NCI-H446 (cell line): Measurements from ENCODE around the gene MEIKIN.

Experiments
- DNase-seq, 2 experiments: peaks; one replicate each; lab custom pipeline; 2025; lab: John Stamatoyannopoulos, UW

Gene MEIKIN

GRCh38 chr5:131769961-131770360 lies 175.5 kb downstream of the MEIKIN start:
- DNase-seq, result no peak

GRCh38 chr5:131769336-131769735 lies 176.1 kb downstream of the MEIKIN start:
- no peak for DNase-seq

DNA sequence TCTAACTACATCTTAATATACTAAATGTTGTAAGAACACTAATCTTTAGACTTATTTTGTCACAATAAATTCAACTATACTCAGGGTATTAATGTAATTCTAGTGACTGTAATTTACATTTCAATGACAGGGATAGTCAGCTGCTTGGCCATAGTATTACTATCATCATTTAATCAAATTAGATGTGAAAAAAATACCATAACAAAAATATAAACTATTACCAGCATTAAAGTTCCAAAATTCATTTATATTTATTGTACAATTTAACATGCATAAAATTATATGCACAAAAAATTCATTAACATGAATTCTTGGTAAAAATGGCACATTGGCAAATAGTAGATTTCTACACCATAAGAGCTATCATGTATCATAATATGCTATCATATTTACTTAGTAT lies 177.6 kb downstream of the MEIKIN start:
- DNase-seq, result no peak

DNA sequence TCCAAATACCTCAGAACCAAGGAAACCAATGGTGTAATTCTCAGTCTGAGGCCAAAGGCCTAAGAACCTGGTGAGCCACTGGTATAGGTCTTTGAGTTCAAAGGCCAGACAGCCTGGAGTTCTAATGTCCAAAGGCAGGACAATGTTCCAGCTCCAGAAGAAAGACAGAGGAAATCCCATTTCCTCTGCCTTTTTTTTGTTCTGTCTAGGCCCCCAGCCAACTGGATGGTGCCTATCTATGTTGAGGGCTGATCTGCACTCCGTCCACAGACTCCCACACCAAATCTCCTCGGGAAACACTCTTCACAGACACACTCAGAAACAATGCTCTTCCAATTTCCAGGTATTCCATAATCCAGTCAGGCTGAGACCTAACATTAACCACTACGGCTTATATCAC lies 178.8 kb downstream of the MEIKIN start:
- DNase-seq, result no peak

- no peak for DNase-seq
Observed at GRCh38 chr5:131765261-131765660, 180.2 kb downstream of the MEIKIN start.

- DNase-seq, result no peak
Observed at GRCh38 chr5:131763968-131764367, 181.5 kb downstream of the MEIKIN start.

DNA sequence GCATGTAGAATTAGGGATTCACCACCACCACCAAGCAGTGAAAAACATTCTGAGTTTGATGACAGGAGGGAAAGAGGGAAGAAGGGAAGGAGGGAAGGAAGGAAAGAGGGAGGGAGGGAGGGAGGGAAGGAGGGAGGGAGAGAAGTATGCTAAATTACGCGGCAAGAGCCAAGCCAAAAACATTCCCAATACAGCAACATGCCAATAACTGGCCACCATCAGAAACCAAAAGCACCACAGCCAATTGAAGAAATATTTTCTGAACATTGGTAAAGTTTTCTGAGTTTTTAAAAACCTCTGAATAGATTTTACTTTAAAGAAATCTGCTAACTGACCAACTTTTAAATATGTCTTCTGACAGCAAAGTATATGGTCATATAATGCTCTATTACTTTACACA lies 184.7 kb downstream of the MEIKIN start:
- no peak for DNase-seq

- no peak for DNase-seq
Observed at GRCh38 chr5:131759704-131760103, 185.8 kb downstream of the MEIKIN start.

- DNase-seq, result no peak
Observed at GRCh38 chr5:131758520-131758900, 187.0 kb downstream of the MEIKIN start.

GRCh38 chr5:131757830-131758519 lies 187.5 kb downstream of the MEIKIN start:
- DNase-seq, result no peak
